Measurements from ENCODE around the gene ZBTB20. TPM values are rescaled to one million over a fixed set of nuclear protein-coding genes. Genes with fewer than 3 reads are reported as not detected.

ZBTB20 gene
- total and polyA plus RNA-seq, 5 donors from 2014 or later: 10.1 to 58.2 (median 13.2) TPM

DNA sequence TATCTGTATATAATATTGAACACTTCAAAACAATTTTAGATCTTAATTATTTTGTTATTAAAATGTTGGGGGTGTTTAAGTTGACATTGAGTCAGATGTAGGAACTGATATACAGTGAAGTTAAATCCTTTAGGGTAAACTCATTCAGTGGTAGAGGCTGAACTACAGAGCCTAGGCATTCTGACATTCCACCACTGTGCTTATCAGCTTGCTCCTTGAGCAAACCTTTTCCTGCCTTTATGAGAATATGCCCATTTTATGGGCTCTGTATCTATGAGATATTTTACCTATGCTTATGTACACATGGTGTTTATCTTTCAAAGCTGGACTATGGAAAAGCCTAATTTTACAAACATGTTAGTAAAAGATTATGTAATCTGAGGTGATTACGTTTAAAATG, 407.5 kb downstream of the ZBTB20 start:
- H3K27me3 ChIP-seq (ENCODE audit: control insufficient read depth, insufficient read depth, low read length): no peaks in the 10 kb centered on the region
- H3K4me3 Mint-ChIP-seq: no peak overlapping the region
- no peaks in the 10 kb centered on the region for H3K9me3 Mint-ChIP-seq
- no peak for ATAC-seq (ENCODE audit: low read depth in 2 of 2)
- H3K9me3 ChIP-seq (ENCODE audit: control insufficient read depth in 2 of 2, low read length in 2 of 2): no peaks in the 10 kb centered on the region
- no peak overlapping the region for H3K4me3 ChIP-seq (ENCODE audit: low read depth, low read length)
- peaks cover 0 to 12% (median 4%) of the 10 kb centered on the region in 4 donors for H3K4me1 Mint-ChIP-seq
- no peak overlapping the region for H3K27ac ChIP-seq (ENCODE audit: insufficient read depth, low read length, poor library complexity, severe bottlenecking)
- no peaks in the 10 kb centered on the region for H3K4me1 ChIP-seq (ENCODE audit: control insufficient read depth, insufficient read depth, low read length, poor library complexity, severe bottlenecking)
- no peak overlapping the region for H3K27ac Mint-ChIP-seq
- no peaks in the 10 kb centered on the region for H3K36me3 ChIP-seq (ENCODE audit: control insufficient read depth, insufficient read depth, low read length)
- peaks cover 15% of the 10 kb centered on the region for H3K36me3 Mint-ChIP-seq
- no peak for DNase-seq
- H3K27me3 Mint-ChIP-seq: no peaks in the 10 kb centered on the region

DNA sequence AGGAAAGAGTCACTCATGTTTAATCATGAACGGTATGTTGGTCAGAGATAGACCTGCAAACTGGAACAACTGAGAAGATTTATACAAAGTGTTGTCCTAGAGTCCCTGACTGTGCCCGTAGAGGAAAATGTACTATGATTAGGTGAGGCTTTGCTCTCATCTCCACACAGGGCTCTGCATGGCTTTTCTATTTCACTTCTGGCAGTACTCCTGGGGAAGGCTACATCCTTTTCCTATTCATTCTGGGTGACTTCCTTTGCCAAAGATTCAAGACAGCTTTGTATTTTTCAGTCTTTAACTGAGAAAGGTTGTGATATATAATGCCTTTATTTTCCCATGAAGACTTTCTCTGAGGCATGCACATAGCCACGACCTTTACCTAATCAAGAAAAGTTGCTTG, 414.7 kb downstream of the ZBTB20 start:
- Histone ChIP-seq H3K4me3 (ENCODE audit: low read depth, low read length) (no peak overlapping the region), H3K27me3 (ENCODE audit: control insufficient read depth, insufficient read depth, low read length) (no peaks in the 10 kb centered on the region), H3K4me1 (ENCODE audit: control insufficient read depth, insufficient read depth, low read length, poor library complexity, severe bottlenecking) (no peaks in the 10 kb centered on the region), H3K36me3 (ENCODE audit: control insufficient read depth, insufficient read depth, low read length) (no peaks in the 10 kb centered on the region), H3K27ac (ENCODE audit: insufficient read depth, low read length, poor library complexity, severe bottlenecking) (no peak overlapping the region), H3K9me3 (ENCODE audit: control insufficient read depth in 2 of 2, low read length in 2 of 2) (no peaks in the 10 kb centered on the region)
- no peak overlapping the region for H3K4me3 Mint-ChIP-seq
- H3K9me3 Mint-ChIP-seq: no peaks in the 10 kb centered on the region
- ATAC-seq (ENCODE audit: low read depth in 2 of 2): no peak
- H3K4me1 Mint-ChIP-seq: peaks cover under 1 to 6% (median 5%) of the 10 kb centered on the region in 4 donors
- DNase-seq: no peak
- peaks cover 19% of the 10 kb centered on the region for H3K36me3 Mint-ChIP-seq
- H3K27ac Mint-ChIP-seq: no peak overlapping the region
- H3K27me3 Mint-ChIP-seq: no peaks in the 10 kb centered on the region

DNA sequence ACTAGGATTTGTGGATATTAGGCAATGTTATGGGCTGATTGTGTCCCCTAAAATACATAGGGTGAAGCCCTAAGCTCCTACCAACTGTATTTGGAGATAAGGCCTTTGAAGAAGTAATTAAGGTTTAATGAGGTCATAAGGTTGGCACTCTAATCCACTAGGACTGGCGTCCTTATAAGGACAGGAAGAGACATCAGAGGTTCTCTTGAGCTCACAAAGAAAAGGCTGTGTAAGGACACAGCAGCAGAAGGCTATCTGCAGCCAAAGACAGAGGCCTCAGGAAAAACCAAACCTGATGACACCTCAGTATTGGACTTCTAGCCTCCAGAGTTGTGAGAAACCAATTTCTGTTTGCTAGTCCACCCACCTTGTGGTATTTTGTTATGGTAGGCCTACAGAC, 416.7 kb downstream of the ZBTB20 start:
- DNase-seq (no peak), ATAC-seq (ENCODE audit: low read depth in 2 of 2) (no peak)
- H3K27ac ChIP-seq (ENCODE audit: insufficient read depth, low read length, poor library complexity, severe bottlenecking): no peak overlapping the region
- H3K27me3 ChIP-seq (ENCODE audit: control insufficient read depth, insufficient read depth, low read length): no peaks in the 10 kb centered on the region
- Mint-ChIP-seq H3K4me3 (no peak overlapping the region), H3K4me1 (peaks cover 2 to 12% (median 8%) of the 10 kb centered on the region in 4 donors), H3K27me3 (no peaks in the 10 kb centered on the region), H3K9me3 (peaks cover 0 to 2% (median 0%) of the 10 kb centered on the region in 7 donors), H3K27ac (no peak overlapping the region), H3K36me3 (peaks cover 18% of the 10 kb centered on the region)
- H3K4me1 ChIP-seq (ENCODE audit: control insufficient read depth, insufficient read depth, low read length, poor library complexity, severe bottlenecking): no peaks in the 10 kb centered on the region
- no peaks in the 10 kb centered on the region for H3K36me3 ChIP-seq (ENCODE audit: control insufficient read depth, insufficient read depth, low read length)
- no peak overlapping the region for H3K4me3 ChIP-seq (ENCODE audit: low read depth, low read length)
- H3K9me3 ChIP-seq (ENCODE audit: control insufficient read depth in 2 of 2, low read length in 2 of 2): no peaks in the 10 kb centered on the region

DNA sequence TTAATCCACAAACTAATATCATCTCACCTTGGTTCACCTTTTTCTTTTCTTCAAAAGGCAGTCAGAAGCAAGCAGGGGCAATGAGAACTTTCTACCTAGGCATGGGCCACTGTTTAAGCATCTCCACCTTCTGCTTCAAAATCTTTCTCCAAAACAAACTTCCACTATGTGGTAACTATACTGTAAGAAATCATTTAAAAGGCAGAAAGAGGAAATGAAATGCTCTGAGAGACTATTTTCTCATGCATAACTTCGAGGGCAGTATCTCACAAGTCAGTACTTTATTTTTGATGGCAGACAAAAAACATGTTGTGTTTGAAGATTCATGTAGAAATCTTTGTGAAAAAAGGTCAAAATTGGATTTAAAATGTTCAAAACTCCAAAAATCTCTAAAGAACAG, 419.7 kb downstream of the ZBTB20 start:
- H3K36me3 Mint-ChIP-seq: peaks cover 15% of the 10 kb centered on the region
- no peaks in the 10 kb centered on the region for H3K9me3 ChIP-seq (ENCODE audit: control insufficient read depth in 2 of 2, low read length in 2 of 2)
- H3K27me3 Mint-ChIP-seq: no peaks in the 10 kb centered on the region
- H3K4me1 ChIP-seq (ENCODE audit: control insufficient read depth, insufficient read depth, low read length, poor library complexity, severe bottlenecking): peaks cover 3% of the 10 kb centered on the region
- H3K27ac ChIP-seq (ENCODE audit: insufficient read depth, low read length, poor library complexity, severe bottlenecking): no peak overlapping the region
- H3K4me3 ChIP-seq (ENCODE audit: low read depth, low read length): no peak overlapping the region
- peaks cover 0 to 2% (median 0%) of the 10 kb centered on the region in 7 donors for H3K9me3 Mint-ChIP-seq
- peak overlapping the region in 1 of 3 donors; percentile 6 for H3K27ac Mint-ChIP-seq
- H3K36me3 ChIP-seq (ENCODE audit: control insufficient read depth, insufficient read depth, low read length): no peaks in the 10 kb centered on the region
- DNase-seq (no peak), ATAC-seq (ENCODE audit: low read depth in 2 of 2) (no peak)
- H3K4me3 Mint-ChIP-seq: no peak overlapping the region
- peaks cover 15 to 28% (median 19%) of the 10 kb centered on the region in 4 donors for H3K4me1 Mint-ChIP-seq
- H3K27me3 ChIP-seq (ENCODE audit: control insufficient read depth, insufficient read depth, low read length): no peaks in the 10 kb centered on the region

DNA sequence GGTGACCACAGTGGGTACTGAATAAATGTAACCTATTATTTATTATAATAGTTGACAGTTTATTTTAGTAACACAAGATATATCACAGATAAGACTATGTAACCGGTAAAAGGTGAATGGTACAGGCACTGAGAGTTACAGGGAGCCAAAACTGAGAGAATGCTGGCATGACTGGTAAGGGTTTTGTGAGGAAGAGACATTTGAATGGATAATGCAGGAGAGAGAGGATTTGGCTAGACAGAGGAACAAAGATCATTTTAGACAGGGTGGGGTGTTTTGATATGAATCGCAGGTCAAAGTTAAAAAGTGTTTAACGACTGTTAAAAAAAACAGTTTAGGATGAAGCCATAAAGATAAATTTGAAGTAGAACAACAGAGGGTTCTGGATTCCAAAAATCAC, 421.1 kb downstream of the ZBTB20 start:
- Mint-ChIP-seq H3K4me1 (peaks cover 26 to 40% (median 29%) of the 10 kb centered on the region in 4 donors), H3K36me3 (peaks cover 7% of the 10 kb centered on the region), H3K27me3 (no peaks in the 10 kb centered on the region), H3K4me3 (no peak overlapping the region), H3K27ac (peak overlapping the region in 1 of 3 donors; percentile 53), H3K9me3 (peaks cover 0 to 2% (median 0%) of the 10 kb centered on the region in 7 donors)
- DNase-seq: no peak
- Histone ChIP-seq H3K36me3 (ENCODE audit: control insufficient read depth, insufficient read depth, low read length) (no peaks in the 10 kb centered on the region), H3K9me3 (ENCODE audit: control insufficient read depth in 2 of 2, low read length in 2 of 2) (no peaks in the 10 kb centered on the region), H3K27ac (ENCODE audit: insufficient read depth, low read length, poor library complexity, severe bottlenecking) (no peak overlapping the region), H3K4me3 (ENCODE audit: low read depth, low read length) (no peak overlapping the region), H3K4me1 (ENCODE audit: control insufficient read depth, insufficient read depth, low read length, poor library complexity, severe bottlenecking) (peaks cover 15% of the 10 kb centered on the region), H3K27me3 (ENCODE audit: control insufficient read depth, insufficient read depth, low read length) (no peaks in the 10 kb centered on the region)
- ATAC-seq (ENCODE audit: low read depth in 2 of 2): no peak

DNA sequence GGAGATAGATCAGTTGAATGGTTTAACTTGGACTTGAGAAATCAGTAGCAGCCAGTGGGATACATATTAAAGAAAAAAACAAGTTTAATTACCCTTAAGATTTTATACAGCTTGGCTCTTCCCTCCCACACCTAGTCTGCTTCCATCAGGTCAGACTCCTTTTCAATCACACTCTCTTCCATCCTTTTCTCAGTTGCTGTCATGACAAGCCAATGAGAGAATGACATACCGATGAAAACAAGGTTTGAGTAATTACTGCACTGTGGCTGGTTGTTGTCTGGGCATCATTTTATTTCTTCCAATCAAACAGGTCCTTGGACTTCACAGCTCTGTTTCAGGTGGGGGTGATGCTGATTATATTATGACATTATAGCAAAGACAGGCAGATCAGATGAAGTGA, 424.6 kb downstream of the ZBTB20 start:
- Mint-ChIP-seq H3K27me3 (no peaks in the 10 kb centered on the region), H3K4me3 (peak overlapping the region in 2 of 4 donors; percentile 10 to 67), H3K9me3 (peaks cover 0 to 3% (median 0%) of the 10 kb centered on the region in 7 donors), H3K4me1 (peaks cover 31 to 58% (median 38%) of the 10 kb centered on the region in 4 donors), H3K36me3 (peaks cover 10% of the 10 kb centered on the region), H3K27ac (peak overlapping the region in 1 of 3 donors; percentile 32)
- no peaks in the 10 kb centered on the region for H3K27me3 ChIP-seq (ENCODE audit: control insufficient read depth, insufficient read depth, low read length)
- no peak overlapping the region for H3K27ac ChIP-seq (ENCODE audit: insufficient read depth, low read length, poor library complexity, severe bottlenecking)
- no peaks in the 10 kb centered on the region for H3K9me3 ChIP-seq (ENCODE audit: control insufficient read depth in 2 of 2, low read length in 2 of 2)
- no peaks in the 10 kb centered on the region for H3K36me3 ChIP-seq (ENCODE audit: control insufficient read depth, insufficient read depth, low read length)
- peaks cover 18% of the 10 kb centered on the region for H3K4me1 ChIP-seq (ENCODE audit: control insufficient read depth, insufficient read depth, low read length, poor library complexity, severe bottlenecking)
- ATAC-seq (ENCODE audit: low read depth in 2 of 2): no peak
- no peak for DNase-seq
- peak overlapping the region; percentile 20 for H3K4me3 ChIP-seq (ENCODE audit: low read depth, low read length)

DNA sequence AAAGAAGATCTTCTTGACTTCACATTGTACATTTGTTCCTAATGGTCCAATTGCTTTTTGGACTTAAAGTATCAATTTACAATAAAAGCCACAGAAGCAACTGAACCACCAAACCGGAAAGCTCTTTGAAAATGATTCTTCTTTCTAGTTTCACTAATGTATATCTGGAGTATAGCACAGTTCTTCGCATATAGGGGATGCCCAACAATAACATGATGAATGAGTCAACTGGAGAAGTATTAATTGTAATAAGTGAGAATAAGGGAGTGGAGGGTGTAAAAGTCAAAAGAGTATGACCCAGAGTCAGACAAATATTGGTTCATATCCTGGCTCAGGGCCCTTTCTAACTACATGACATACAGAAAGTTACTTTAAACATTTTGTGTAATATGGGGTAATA, 425.2 kb downstream of the ZBTB20 start:
- H3K27me3 Mint-ChIP-seq: no peaks in the 10 kb centered on the region
- peaks cover 10% of the 10 kb centered on the region for H3K36me3 Mint-ChIP-seq
- peak overlapping the region; percentile 67 for H3K4me3 ChIP-seq (ENCODE audit: low read depth, low read length)
- H3K27ac Mint-ChIP-seq: peak overlapping the region in 1 of 3 donors; percentile 1
- ATAC-seq (ENCODE audit: low read depth in 2 of 2) (no peak), DNase-seq (peak in 1 of 3 donors; percentile 39)
- H3K9me3 Mint-ChIP-seq: peaks cover 0 to 3% (median 0%) of the 10 kb centered on the region in 7 donors
- H3K9me3 ChIP-seq (ENCODE audit: control insufficient read depth in 2 of 2, low read length in 2 of 2): no peaks in the 10 kb centered on the region
- peak overlapping the region; percentile 2 to 46 (median 11) for H3K4me3 Mint-ChIP-seq
- peaks cover 18% of the 10 kb centered on the region for H3K4me1 ChIP-seq (ENCODE audit: control insufficient read depth, insufficient read depth, low read length, poor library complexity, severe bottlenecking)
- no peak overlapping the region for H3K27ac ChIP-seq (ENCODE audit: insufficient read depth, low read length, poor library complexity, severe bottlenecking)
- H3K27me3 ChIP-seq (ENCODE audit: control insufficient read depth, insufficient read depth, low read length): no peaks in the 10 kb centered on the region
- peaks cover 31 to 65% (median 38%) of the 10 kb centered on the region in 4 donors for H3K4me1 Mint-ChIP-seq
- H3K36me3 ChIP-seq (ENCODE audit: control insufficient read depth, insufficient read depth, low read length): no peaks in the 10 kb centered on the region

DNA sequence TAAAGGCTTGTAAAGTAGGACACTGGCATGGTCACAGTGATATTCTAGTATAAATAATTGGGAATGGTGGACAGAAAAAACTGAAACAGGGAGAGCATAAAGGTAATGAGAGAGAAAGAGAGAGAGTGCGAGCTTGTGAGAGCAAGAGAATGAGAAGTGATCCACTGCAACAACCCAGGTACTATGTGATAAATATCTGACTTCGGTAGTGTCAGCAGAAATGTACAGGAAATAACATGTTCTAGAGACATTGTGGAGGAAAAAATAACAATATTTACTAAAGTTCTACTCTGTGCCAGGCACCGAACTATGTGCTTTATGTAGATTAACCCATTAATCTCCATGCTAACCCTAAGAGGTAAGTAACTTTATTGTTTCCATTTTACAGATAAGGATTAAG, 425.9 kb downstream of the ZBTB20 start:
- Mint-ChIP-seq H3K4me3 (peak overlapping the region in 3 of 4 donors; percentile 16 to 46 (median 37)), H3K27me3 (no peaks in the 10 kb centered on the region), H3K4me1 (peaks cover 35 to 62% (median 40%) of the 10 kb centered on the region in 4 donors), H3K27ac (peak overlapping the region in 2 of 3 donors; percentile 4 to 57), H3K36me3 (peaks cover 15% of the 10 kb centered on the region), H3K9me3 (peaks cover 0 to 3% (median 0%) of the 10 kb centered on the region in 7 donors)
- H3K4me3 ChIP-seq (ENCODE audit: low read depth, low read length): peak overlapping the region; percentile 67
- DNase-seq: peak in 1 of 3 donors; percentile 24
- H3K27ac ChIP-seq (ENCODE audit: insufficient read depth, low read length, poor library complexity, severe bottlenecking): no peak overlapping the region
- peak; percentile 50 to 60 for ATAC-seq (ENCODE audit: low read depth in 2 of 2)
- H3K4me1 ChIP-seq (ENCODE audit: control insufficient read depth, insufficient read depth, low read length, poor library complexity, severe bottlenecking): peaks cover 18% of the 10 kb centered on the region
- H3K27me3 ChIP-seq (ENCODE audit: control insufficient read depth, insufficient read depth, low read length): no peaks in the 10 kb centered on the region
- no peaks in the 10 kb centered on the region for H3K36me3 ChIP-seq (ENCODE audit: control insufficient read depth, insufficient read depth, low read length)
- no peaks in the 10 kb centered on the region for H3K9me3 ChIP-seq (ENCODE audit: control insufficient read depth in 2 of 2, low read length in 2 of 2)

All from CD4-positive, CD25-positive, alpha-beta regulatory T cell (primary cell).